Astrocyte (in vitro differentiated cells and primary cell): ENCODE results near the gene TCIRG1.

Experiments
- CTCF ChIP-seq: IDR thresholded peaks from 2 replicates; pipeline ENCODE4 v1.5.1; 2011; ENCODE audit warnings: low read depth, mild to moderate bottlenecking, inconsistent platforms, low read length, moderate library complexity; ENCODE audit not compliant: insufficient read depth
- EZH2 ChIP-seq: IDR thresholded peaks from 2 replicates; pipeline ENCODE4 v1.6.1; 2012; ENCODE audit warnings: mild to moderate bottlenecking, low read length, inconsistent platforms; ENCODE audit not compliant: insufficient read depth

- TF ChIP-seq CTCF (no peak), EZH2 (no peak)
Measured at GRCh38 chr11:68061508-68061907, 22.7 kb downstream of the TCIRG1 start.
